G401 (cell line): ENCODE results near the gene HSDL2. TPM values are rescaled to one million over a fixed set of nuclear protein-coding genes. Genes with fewer than 3 reads are reported as not detected.

Experiments
- DNase-seq: peaks from one replicate; pipeline ENCODE4 v3.0.0-alpha.2; 2015; ENCODE audit warnings: low spot score
- in situ Hi-C: cut with HindIII; loops from 2 replicates; pipeline ENCODE4 v1.10.0; 2016; ENCODE audit warnings: low sequenced_read_pairs, mixed read lengths
- total RNA-seq: library from RNA; depleted of rRNA; stranded (reverse); fragments of >200 nt; shearing (Covaris generic); gene quantifications from 2 replicates; pipeline ENCODE4 v1.2.3, GENCODE V29; 2014; rRNA removed

The HSDL2 gene
- 35.1 and 61.3 TPM in 2 replicates for total RNA-seq

DNA sequence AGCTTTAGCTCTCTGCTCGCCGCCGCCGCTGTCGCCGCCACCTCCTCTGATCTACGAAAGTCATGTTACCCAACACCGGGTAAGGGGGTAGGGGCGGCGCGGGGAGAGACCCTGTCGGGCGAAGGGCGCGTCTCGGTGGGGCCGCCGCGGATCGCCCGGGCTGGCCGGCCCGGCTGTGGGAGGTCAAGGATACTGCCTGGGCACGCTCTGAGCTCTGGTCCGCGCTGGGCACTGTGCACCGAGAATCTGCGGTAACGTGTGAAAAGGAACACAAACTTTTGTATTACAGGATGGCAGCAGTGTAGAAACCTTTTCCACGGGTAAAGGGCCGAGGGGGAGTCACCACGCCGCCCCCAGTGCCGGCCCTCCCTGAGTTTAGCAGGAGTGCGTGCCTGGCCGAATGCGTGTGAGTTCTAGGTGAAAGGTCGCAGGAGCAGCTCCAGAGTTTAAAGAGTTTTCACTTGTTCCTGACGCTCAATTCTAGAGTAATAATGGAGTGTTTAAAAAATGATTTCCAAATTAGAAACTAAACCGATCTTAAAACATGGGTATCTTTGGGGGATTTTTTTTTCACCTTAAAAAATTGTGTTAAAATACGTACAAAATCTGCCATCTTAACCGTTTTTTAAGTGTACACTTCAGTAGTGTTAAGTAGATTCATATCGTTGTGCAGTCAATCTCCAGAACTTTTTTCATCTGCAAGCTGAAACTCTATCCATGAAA, at the start of gene HSDL2:
HSDL2 (plus strand) TSS at position 7 of the 723 bp plus-strand sequence; CDS start at position 63, 56 bp downstream.
- no peak for DNase-seq

DNA sequence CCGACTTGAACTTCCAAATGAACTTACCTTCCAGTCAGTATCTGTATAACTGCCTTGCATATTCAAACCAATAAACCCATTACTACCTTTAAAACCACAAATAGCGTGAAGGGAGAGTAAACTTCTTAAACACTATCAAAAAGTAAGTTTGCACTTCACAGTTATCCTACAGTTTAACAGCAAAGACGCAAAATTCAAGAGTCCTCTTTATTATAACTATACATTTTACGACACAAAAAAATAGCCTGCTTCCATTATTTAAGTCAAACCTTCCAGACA, 48.3 kb upstream of the HSDL2 start:
- peak; percentile 22 for DNase-seq
- in situ Hi-C loops, result no loop called here

More for the DNA sequence above, at the start of gene HSDL2:
- in situ Hi-C loops, result no loop called here

DNA sequence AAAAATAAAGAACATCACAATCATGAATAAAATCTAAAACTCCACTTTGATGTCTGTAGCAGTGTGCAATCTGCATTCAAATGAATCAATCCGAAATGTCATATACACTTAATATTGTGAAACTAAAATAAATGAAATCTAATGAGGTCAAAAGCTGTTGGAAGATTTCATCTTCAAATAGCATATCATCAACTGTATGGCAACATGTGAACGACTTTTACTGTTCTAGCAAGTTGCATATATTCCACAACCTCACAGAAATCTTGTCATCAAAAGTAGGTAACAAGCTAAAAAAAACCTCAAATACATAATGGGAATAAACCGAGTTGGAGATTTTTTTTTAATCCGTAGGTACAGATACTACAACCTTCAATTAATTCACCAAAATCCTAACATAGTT, 47.7 kb upstream of the HSDL2 start:
- peak; percentile 40 for DNase-seq
- in situ Hi-C loops, result no loop called here

DNA sequence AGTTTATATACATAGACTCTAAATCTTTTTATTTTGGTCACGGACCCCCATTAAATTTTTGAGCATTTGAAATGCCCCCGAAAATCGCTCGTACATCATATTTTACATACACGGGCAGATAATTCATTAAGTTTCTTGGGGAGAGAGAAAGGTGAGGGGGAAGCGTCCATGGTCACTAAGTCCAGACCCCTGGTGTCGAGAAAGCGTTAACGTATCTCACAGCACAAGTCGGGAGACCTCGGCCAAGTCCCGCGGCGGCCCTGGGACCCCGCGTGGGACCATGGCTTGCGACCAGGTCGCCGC, 47.3 kb upstream of the HSDL2 start:
- in situ Hi-C loops, result no loop called here
- DNase-seq, result no peak

DNA sequence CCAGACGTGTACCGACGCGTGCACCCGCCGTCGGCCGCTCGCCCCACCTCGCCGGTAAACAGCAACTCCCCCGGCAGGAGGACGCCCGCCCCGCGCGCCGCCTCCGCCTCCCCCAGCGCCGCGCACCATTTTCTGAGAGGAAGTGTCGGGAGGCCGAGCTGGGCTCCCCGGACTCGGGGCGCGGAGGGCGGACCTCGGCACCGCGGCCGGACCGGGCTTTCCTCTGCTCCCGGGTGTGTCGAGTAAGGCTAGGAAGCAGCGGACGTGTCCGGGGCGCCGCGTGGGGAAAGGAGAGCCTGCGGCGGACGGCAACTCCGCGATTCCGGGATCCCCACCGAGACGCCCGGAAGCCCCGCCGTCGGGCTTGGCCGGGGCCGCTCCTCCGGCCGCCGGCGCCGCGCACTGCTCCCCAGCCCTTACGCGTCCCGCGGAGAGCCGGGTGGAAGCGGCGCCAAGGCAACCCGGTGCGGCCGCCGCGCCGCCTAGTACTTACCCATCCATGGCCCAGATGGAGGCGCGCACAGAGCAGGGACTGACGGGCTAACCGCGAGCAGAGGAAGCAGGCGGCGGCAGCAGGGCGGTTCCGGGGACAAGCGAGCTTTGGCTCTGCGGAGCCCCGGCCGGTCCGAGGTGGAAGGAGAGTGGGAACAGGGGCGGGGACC, 46.8 kb upstream of the HSDL2 start, which contains the start of gene PTBP3:
PTBP3 (minus strand) TSS at position 643 of the 662 bp plus-strand sequence. CDS start 35,754 bp downstream, outside the sequence.
- in situ Hi-C loops, result no loop called here
- DNase-seq, result peak; percentile 64

- DNase-seq, result peak; percentile 87
- in situ Hi-C loops, result no loop called here
Observed at GRCh38 chr9:112333639-112334431, 46.1 kb upstream of the HSDL2 start.

DNA sequence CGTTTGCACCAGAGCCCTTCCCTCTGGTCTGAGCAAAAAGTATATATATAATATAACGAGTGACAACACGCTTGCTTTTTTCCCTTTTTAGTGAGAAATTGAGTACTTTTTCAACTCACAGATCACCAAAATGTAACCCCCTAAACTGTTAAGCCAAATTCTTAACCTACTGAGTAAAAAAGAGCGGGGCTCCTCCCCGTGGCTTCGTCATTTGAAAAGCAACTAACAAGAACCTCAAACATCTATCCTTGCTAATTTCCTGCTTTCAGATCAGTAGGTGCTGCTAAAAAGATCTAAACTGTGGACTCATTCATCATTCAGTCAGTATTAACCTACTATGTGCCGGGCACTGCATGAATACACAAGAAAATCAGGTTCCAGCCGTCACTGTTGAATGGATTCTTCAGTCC, 45.5 kb upstream of the HSDL2 start:
- peak; percentile 15 for DNase-seq
- in situ Hi-C loops, result no loop called here

DNA sequence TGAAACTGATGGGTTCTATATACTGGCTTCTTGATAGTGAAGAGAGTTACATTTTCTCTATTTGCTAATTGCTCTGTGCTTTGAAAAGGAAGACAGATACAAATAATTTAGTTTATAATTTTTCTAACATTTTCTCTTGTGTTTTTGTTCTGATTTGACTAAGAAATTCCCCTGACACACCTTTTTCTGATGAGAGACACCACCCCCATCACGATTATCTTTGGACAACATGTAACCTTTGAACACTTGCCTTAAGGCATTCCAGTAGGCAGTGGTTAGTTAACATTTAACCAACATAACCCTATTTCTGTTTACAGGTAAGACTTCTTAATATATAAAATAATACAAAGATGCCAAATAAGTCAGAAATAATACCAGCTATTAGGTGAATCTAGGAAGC, 42.4 kb upstream of the HSDL2 start:
- in situ Hi-C loops, result no loop called here
- DNase-seq, result no peak

DNA sequence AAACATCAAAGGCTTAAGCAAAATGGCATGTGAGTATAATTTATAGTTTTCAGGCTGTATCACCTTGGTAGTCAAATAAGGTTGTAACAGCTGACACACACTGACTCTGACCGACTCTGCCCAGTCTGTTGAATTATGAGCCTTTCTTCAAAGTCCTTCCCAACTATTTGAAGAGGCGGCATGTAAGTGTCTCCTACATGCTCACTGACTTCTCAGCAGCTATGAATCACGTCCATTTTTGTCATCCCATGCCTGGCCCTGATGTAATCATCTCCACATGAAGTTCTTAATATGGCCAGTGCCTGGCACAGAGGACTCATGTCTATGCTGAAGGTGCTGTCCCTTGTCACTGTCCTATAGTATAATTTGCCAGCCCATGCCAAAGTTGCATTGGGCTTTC, 41.3 kb upstream of the HSDL2 start:
- in situ Hi-C loops, result no loop called here
- DNase-seq, result no peak

DNA sequence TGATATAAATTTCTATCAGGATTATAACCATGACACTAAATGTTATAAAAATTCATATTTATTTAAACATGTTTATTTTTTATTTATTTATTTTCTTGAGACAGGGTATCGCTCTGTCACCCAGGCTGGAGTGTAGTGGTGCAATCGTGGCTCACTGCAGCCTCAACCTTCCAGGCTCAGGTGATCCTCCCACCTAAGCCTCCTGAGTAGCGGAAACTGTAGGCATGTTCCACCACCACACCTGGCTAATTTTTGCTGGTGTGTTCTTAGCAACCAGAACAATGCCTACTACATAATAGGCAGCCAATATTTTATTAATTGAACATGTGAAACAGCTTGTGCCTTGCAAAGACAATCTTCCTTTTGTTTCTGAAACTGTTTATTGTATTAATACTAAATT, 40.0 kb upstream of the HSDL2 start:
- in situ Hi-C loops, result no loop called here
- DNase-seq, result no peak

GRCh38 chr9:112341730-112342129, 38.2 kb upstream of the HSDL2 start:
- DNase-seq, result no peak
- in situ Hi-C loops, result no loop called here

GRCh38 chr9:112348257-112349007, 31.5 kb upstream of the HSDL2 start:
- in situ Hi-C loops, result no loop called here
- peak; percentile 77 for DNase-seq

GRCh38 chr9:112349008-112349333, 30.9 kb upstream of the HSDL2 start:
- in situ Hi-C loops, result no loop called here

DNA sequence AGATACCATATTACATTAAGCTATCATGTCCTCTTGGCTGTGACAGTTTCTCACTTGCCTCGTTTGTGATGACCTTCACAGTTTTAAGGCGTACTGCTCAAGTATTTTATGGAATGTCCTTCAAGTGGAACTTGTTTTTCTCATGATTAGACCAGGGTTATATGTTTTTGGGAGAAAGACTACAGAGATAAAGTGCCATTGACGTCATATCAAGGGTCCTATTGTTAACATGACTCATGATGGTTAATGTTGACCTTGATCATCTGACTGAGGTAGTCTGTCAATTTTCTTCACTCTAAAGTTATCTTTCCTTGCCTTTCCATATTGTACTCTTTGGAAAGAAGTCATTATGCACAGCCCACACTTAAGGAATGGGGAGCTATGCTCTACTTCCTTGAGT, 28.7 kb upstream of the HSDL2 start:
- in situ Hi-C loops, result no loop called here
- DNase-seq, result no peak

More at GRCh38 chr9:112349008-112349333, 30.9 kb upstream of the HSDL2 start:
- DNase-seq, result no peak

DNA sequence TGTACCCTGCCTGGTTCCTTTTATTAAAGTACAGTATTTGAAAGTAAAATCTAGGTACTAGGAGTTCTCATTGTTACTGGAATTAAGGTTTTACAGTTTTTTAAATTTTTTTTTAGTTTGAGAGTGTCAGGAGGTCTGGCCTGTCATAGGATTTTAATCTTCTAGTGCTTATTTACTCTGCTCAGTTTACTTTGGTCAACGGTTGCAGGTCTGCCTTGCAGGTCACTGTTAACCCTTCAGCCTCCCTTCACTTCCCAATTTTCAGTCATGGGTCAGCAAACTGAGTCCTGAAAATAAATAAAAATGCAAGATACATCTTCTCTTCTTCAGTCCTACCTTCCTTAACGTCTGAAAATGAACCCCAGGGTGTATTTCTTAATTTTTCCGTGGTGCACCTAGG, 27.7 kb upstream of the HSDL2 start:
- in situ Hi-C loops, result no loop called here
- no peak for DNase-seq

GRCh38 chr9:112354081-112354743, 25.7 kb upstream of the HSDL2 start:
- in situ Hi-C loops, result no loop called here
- DNase-seq, result no peak

GRCh38 chr9:112355427-112355897, 24.4 kb upstream of the HSDL2 start:
- in situ Hi-C loops, result no loop called here
- no peak for DNase-seq

DNA sequence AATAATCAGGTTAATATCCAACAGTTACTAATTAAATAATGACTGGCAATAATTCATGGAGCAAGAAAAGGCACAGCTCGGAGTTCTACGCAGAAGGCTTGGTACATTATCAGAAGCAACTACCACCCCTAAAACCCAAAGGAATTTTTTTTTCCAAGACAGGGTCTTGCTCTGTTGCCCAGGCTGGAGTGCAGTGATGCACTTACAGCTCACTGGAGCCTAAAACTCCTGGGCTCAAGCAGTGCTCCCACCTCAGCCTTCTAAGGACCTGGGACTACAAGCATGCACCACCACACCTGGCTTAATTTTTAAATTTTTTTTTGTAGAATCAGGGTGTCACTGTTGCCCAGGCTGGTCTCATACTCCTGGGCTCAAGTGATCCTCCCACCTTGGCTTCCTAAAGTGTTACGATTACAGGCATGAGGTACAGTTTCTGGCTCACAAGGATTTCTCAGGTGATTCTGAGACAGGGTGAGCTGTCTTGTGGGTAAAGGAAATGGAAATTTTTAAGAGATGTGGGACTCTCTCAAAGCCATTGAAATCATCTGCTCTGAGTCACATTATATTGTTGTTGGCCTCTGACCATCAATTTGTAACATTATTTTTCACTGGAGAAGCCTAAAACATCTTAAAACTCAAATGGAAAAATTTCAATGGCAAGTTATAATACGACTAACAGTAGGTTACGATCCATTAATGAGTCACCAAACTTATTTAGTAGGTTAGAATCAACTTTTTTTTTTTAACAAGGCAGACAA, 19.7 kb upstream of the HSDL2 start:
- DNase-seq, result no peak
- in situ Hi-C loops, result no loop called here
